HCT116 (cell line): ENCODE results near the gene TIGIT. TPM values are rescaled to one million over a fixed set of nuclear protein-coding genes. Genes with fewer than 3 reads are reported as not detected.

Source experiments
- ATAC-seq: fragments of 200-7000 bp; cut with Tn5 transposase; 2 replicates; pipeline ENCODE4 v1.9.1; 2020; ENCODE audit warnings: mild to moderate bottlenecking, moderate library complexity
- BruUV-seq: library from RNA; stranded (reverse); fragments of 400-500 nt; replicated peaks from 2 replicates; lab custom pipeline; 2021; lab: Mats Ljungman, UMichigan
- CTCF ChIA-PET: fragments of 300-600 bp; sonication (Branson Sonifier 250); formaldehyde crosslinking; loops from one replicate; lab custom pipeline; 2021; ENCODE audit warnings: antibody characterized with exemption; lab: Charles Lee
- POLR2A ChIA-PET: fragments of 300-600, 350-600 bp; sonication (Branson Sonifier 250); formaldehyde crosslinking; loops from one replicate; lab custom pipeline; 2021; ENCODE audit warnings: antibody characterized with exemption; lab: Charles Lee
- RAD21 ChIA-PET, 2 experiments: fragments of 300-600 bp; sonication (Branson Sonifier 250); formaldehyde crosslinking; loops; one replicate each; lab custom pipeline; 2023; ENCODE audit warnings: low total read pairs in 2 of 2; ENCODE audit not compliant: uncharacterized antibody in 2 of 2, unreplicated experiment in 2 of 2, low non-redundant PET in 1 of 2; lab: Charles Lee
- DNase-seq: peaks from one replicate; pipeline ENCODE4 v3.0.0-alpha.2; 2010; ENCODE audit warnings: low read depth, low spot score
- H2AFZ ChIP-seq: fragments of 200-600 bp; shearing (Covaris generic), sonication (generic); 2 replicates; pipeline ENCODE4 v1.6.1; 2017; ENCODE audit warnings: low read depth, mixed run types, mixed read lengths, antibody characterized with exemption, low read length; ENCODE audit not compliant: poor library complexity, severe bottlenecking
- H3K27ac ChIP-seq: 2 replicates; pipeline ENCODE4 v1.5.1; 2012; ENCODE audit warnings: low read depth, low read length
- H3K27me3 ChIP-seq: fragments of 200-600 bp; sonication (generic); 2 replicates; pipeline ENCODE4 v1.6.1; 2016; ENCODE audit warnings: mixed run types, low read length, mixed read lengths; ENCODE audit not compliant: insufficient read depth
- H3K36me3 ChIP-seq, 2 experiments: fragments of 200-500 bp in 1 of 2; fragments of 200-600 bp in 1 of 2; sonication (Bioruptor generic) in 1 of 2; sonication (generic) in 1 of 2; 2 replicates each; pipeline versions ENCODE4 v1.5.1 to v1.6.1; 2014 to 2016; ENCODE audit warnings: low read length in 2 of 2, inconsistent platforms in 1 of 2, mixed read lengths in 1 of 2, mixed run types in 1 of 2; ENCODE audit not compliant: insufficient read depth in 2 of 2, control insufficient read depth in 1 of 2
- H3K4me1 ChIP-seq, 2 experiments: fragments of 200-600 bp in 1 of 2; sonication (generic) in 1 of 2; 2 replicates each; pipeline versions ENCODE4 v1.5.1 to v1.6.1; 2012 to 2017; ENCODE audit warnings: low read length in 2 of 2, inconsistent platforms in 1 of 2, mild to moderate bottlenecking in 1 of 2, mixed read lengths in 1 of 2, mixed run types in 1 of 2, moderate library complexity in 1 of 2; ENCODE audit not compliant: insufficient read depth in 2 of 2, control insufficient read depth in 1 of 2
- H3K4me2 ChIP-seq: fragments of 200-600 bp; sonication (generic); 2 replicates; pipeline ENCODE4 v1.6.1; 2017; ENCODE audit warnings: mixed run types, low read length, mixed read lengths
- H3K4me3 ChIP-seq, 2 experiments: fragments of 200-600 bp in 1 of 2; sonication (generic) in 1 of 2; replicated peaks in 1 of 2; 2 replicates each; pipeline ENCODE4 v1.5.1; 2011 to 2016; ENCODE audit warnings: low read length in 2 of 2, control low read depth in 1 of 2, low read depth in 1 of 2, mild to moderate bottlenecking in 1 of 2, mixed read lengths in 1 of 2, mixed run types in 1 of 2
- H3K79me2 ChIP-seq: fragments of 200-600 bp; sonication (generic); 2 replicates; pipeline ENCODE4 v1.6.1; 2017; ENCODE audit warnings: mild to moderate bottlenecking, mixed run types, low read length, moderate library complexity, mixed read lengths; ENCODE audit not compliant: insufficient read depth
- H3K9ac ChIP-seq: fragments of 200-600 bp; sonication (generic); 2 replicates; pipeline ENCODE4 v1.6.1; 2016; ENCODE audit warnings: low read length, mixed read lengths
- H3K9me2 ChIP-seq: fragments of 200-600 bp; sonication (generic), shearing (Covaris generic); 2 replicates; pipeline ENCODE4 v1.6.1; 2017; ENCODE audit warnings: mixed run types, mild to moderate bottlenecking, moderate library complexity; ENCODE audit not compliant: insufficient read depth
- H3K9me3 ChIP-seq, 2 experiments: fragments of 200-500 bp in 1 of 2; fragments of 200-600 bp in 1 of 2; sonication (Bioruptor generic) in 1 of 2; sonication (generic) in 1 of 2; 2 replicates each; pipeline ENCODE4 v1.6.1; 2014 to 2017; ENCODE audit warnings: low read length in 2 of 2, mixed read lengths in 2 of 2, inconsistent platforms in 1 of 2, low read depth in 1 of 2, mild to moderate bottlenecking in 1 of 2, mixed run types in 1 of 2, moderate library complexity in 1 of 2; ENCODE audit not compliant: control insufficient read depth in 1 of 2, insufficient read depth in 1 of 2
- H4K20me1 ChIP-seq: fragments of 200-600 bp; sonication (generic), shearing (Covaris generic); 2 replicates; pipeline ENCODE4 v1.6.1; 2017; ENCODE audit warnings: mixed run types, mild to moderate bottlenecking, moderate library complexity; ENCODE audit not compliant: insufficient read depth
- CBX3 ChIP-seq: IDR thresholded peaks from 2 replicates; pipeline ENCODE4 v1.6.1; 2012; ENCODE audit warnings: low read depth
- CEBPB ChIP-seq: IDR thresholded peaks from 2 replicates; pipeline ENCODE4 v1.6.1; 2012; ENCODE audit warnings: low read depth
- ELF1 ChIP-seq: IDR thresholded peaks from 2 replicates; pipeline ENCODE4 v1.6.1; 2012; ENCODE audit warnings: low read depth, borderline replicate concordance
- EZH2 ChIP-seq: fragments of 200-600 bp; sonication (generic); IDR thresholded peaks from 2 replicates; pipeline ENCODE4 v1.6.1; 2017; ENCODE audit warnings: antibody characterized with exemption, mixed run types
- EZH2phosphoT487 ChIP-seq: fragments of 200-600 bp; IDR thresholded peaks from 2 replicates; pipeline ENCODE4 v1.6.1; 2018; ENCODE audit warnings: antibody characterized with exemption, borderline replicate concordance
- JUND ChIP-seq: IDR thresholded peaks from 2 replicates; pipeline ENCODE4 v1.6.1; 2012
- MAX ChIP-seq: IDR thresholded peaks from 2 replicates; pipeline ENCODE4 v1.6.1; 2012
- POLR2A ChIP-seq: IDR thresholded peaks from 2 replicates; pipeline ENCODE4 v1.7.0; 2011; ENCODE audit warnings: borderline replicate concordance; ENCODE audit not compliant: insufficient read depth, insufficient read length; ENCODE audit errors: extremely low read depth
- POLR2AphosphoS5 ChIP-seq: IDR thresholded peaks from 2 replicates; pipeline ENCODE4 v1.6.1; 2011; ENCODE audit warnings: mild to moderate bottlenecking, low read depth, low read length, moderate library complexity
- SIN3A ChIP-seq: IDR thresholded peaks from 2 replicates; pipeline ENCODE4 v1.6.1; 2012; ENCODE audit warnings: low read depth
- SP1 ChIP-seq: IDR thresholded peaks from 2 replicates; pipeline ENCODE4 v1.6.1; 2012; ENCODE audit warnings: low read depth
- SRF ChIP-seq: IDR thresholded peaks from 2 replicates; pipeline ENCODE4 v1.6.1; 2012; ENCODE audit warnings: low read depth
- TCF7L2 ChIP-seq: IDR thresholded peaks from 2 replicates; pipeline ENCODE4 v1.7.0; 2011; ENCODE audit warnings: borderline replicate concordance, inconsistent platforms; ENCODE audit not compliant: insufficient read depth, insufficient read length; ENCODE audit errors: extremely low read depth
- YY1 ChIP-seq: IDR thresholded peaks from 2 replicates; pipeline ENCODE4 v1.6.1; 2011; ENCODE audit warnings: low read length, low read depth, moderate library complexity, mild to moderate bottlenecking; ENCODE audit not compliant: insufficient replicate concordance; ENCODE audit errors: extremely low read depth
- ZFX ChIP-seq: fragments of 450-650 bp; IDR thresholded peaks from 2 replicates; pipeline ENCODE4 v1.6.1; 2017
- ZNF274 ChIP-seq: fragments of 200-500 bp; sonication (Bioruptor generic); IDR thresholded peaks from 2 replicates; pipeline ENCODE4 v1.6.1; 2014; ENCODE audit warnings: mild to moderate bottlenecking, low read depth, low read length, inconsistent platforms
- intact Hi-C: fragments of 100-400 bp; cut with micrococcal nuclease; formaldehyde crosslinking; loops from 2 replicates; pipeline ENCODE4 v1.10.0; 2022
- total RNA-seq: library from RNA; stranded (reverse); gene quantifications from one replicate; pipeline ENCODE4 v1.2.1, GENCODE V29; 2021; ENCODE audit not compliant: unreplicated experiment
- TF ChIP-seq, protein P1 (sequence below): IDR thresholded peaks from 2 replicates; pipeline ENCODE4 v1.6.1; 2011; ENCODE audit warnings: mild to moderate bottlenecking, low read length, moderate library complexity; ENCODE audit not compliant: insufficient replicate concordance; ENCODE audit errors: extremely low read depth
- TF ChIP-seq, protein P2 (sequence below): IDR thresholded peaks from 2 replicates; pipeline ENCODE4 v1.6.1; 2012; ENCODE audit warnings: low read depth
- TF ChIP-seq, protein P3 (sequence below): IDR thresholded peaks from 2 replicates; pipeline ENCODE4 v1.6.1; 2012
- TF ChIP-seq, protein P4 (sequence below), 3 experiments: fragments of 200-600 bp in 1 of 3; sonication (generic) in 1 of 3; IDR thresholded peaks in 2 of 3; conservative IDR thresholded peaks in 1 of 3; 2 replicates each; pipeline ENCODE4 v1.5.1; 2012 to 2017; ENCODE audit warnings: low read depth in 2 of 3, low read length in 2 of 3, antibody characterized with exemption in 1 of 3, borderline replicate concordance in 1 of 3, control low read depth in 1 of 3, mild to moderate bottlenecking in 1 of 3, mixed read lengths in 1 of 3, mixed run types in 1 of 3, moderate library complexity in 1 of 3; ENCODE audit not compliant: insufficient read depth in 1 of 3

The TIGIT gene
- total RNA-seq, 1 experiment from 2014 or later, result 0.07 TPM

GRCh38 chr3:114333923-114334240 lies 40.1 kb downstream of the TIGIT start:
- CTCF ChIA-PET, result interaction anchor here (0.6 to 1.5 kb wide), 2 partner anchors 29 to 43 kb away, joined by 3 read pairs; no protein-coding TSS in a partner anchor
- intact Hi-C loops, result no loop called here
- Histone ChIP-seq H3K9me3 (no peaks in the 10 kb centered on the region), H3K4me2 (no peak overlapping the region), H3K36me3 (peaks cover 3 to 40% of the 10 kb centered on the region in 2 experiments; a peak in 3 of 4 replicates), H2AFZ (no peak overlapping the region), H4K20me1 (no peaks in the 10 kb centered on the region), H3K4me1 (no peaks in the 10 kb centered on the region), H3K9ac (no peak overlapping the region), H3K79me2 (peaks cover 13% of the 10 kb centered on the region; the same call in 1 of the 2 replicates), H3K4me3 (no peak overlapping the region), H3K9me2 (no peaks in the 10 kb centered on the region), H3K27ac (no peak overlapping the region), H3K27me3 (no peaks in the 10 kb centered on the region)
- BruUV-seq, result no TSS peak
- POLR2A ChIA-PET, result no interaction called here
- RAD21 ChIA-PET, result no interaction called here
- ATAC-seq (no peak), DNase-seq (no peak)
- TF ChIP-seq, protein P1, sequence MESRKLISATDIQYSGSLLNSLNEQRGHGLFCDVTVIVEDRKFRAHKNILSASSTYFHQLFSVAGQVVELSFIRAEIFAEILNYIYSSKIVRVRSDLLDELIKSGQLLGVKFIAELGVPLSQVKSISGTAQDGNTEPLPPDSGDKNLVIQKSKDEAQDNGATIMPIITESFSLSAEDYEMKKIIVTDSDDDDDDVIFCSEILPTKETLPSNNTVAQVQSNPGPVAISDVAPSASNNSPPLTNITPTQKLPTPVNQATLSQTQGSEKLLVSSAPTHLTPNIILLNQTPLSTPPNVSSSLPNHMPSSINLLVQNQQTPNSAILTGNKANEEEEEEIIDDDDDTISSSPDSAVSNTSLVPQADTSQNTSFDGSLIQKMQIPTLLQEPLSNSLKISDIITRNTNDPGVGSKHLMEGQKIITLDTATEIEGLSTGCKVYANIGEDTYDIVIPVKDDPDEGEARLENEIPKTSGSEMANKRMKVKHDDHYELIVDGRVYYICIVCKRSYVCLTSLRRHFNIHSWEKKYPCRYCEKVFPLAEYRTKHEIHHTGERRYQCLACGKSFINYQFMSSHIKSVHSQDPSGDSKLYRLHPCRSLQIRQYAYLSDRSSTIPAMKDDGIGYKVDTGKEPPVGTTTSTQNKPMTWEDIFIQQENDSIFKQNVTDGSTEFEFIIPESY, result no peak
- TF ChIP-seq YY1, result no peak
- TF ChIP-seq, protein P2, sequence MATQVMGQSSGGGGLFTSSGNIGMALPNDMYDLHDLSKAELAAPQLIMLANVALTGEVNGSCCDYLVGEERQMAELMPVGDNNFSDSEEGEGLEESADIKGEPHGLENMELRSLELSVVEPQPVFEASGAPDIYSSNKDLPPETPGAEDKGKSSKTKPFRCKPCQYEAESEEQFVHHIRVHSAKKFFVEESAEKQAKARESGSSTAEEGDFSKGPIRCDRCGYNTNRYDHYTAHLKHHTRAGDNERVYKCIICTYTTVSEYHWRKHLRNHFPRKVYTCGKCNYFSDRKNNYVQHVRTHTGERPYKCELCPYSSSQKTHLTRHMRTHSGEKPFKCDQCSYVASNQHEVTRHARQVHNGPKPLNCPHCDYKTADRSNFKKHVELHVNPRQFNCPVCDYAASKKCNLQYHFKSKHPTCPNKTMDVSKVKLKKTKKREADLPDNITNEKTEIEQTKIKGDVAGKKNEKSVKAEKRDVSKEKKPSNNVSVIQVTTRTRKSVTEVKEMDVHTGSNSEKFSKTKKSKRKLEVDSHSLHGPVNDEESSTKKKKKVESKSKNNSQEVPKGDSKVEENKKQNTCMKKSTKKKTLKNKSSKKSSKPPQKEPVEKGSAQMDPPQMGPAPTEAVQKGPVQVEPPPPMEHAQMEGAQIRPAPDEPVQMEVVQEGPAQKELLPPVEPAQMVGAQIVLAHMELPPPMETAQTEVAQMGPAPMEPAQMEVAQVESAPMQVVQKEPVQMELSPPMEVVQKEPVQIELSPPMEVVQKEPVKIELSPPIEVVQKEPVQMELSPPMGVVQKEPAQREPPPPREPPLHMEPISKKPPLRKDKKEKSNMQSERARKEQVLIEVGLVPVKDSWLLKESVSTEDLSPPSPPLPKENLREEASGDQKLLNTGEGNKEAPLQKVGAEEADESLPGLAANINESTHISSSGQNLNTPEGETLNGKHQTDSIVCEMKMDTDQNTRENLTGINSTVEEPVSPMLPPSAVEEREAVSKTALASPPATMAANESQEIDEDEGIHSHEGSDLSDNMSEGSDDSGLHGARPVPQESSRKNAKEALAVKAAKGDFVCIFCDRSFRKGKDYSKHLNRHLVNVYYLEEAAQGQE, result no peak
- no peak for TF ChIP-seq EZH2
- no peak for TF ChIP-seq MAX
- no peak for TF ChIP-seq POLR2A
- TF ChIP-seq ZFX, result no peak
- TF ChIP-seq ELF1, result no peak
- TF ChIP-seq SRF, result no peak
- no peak for TF ChIP-seq CEBPB
- TF ChIP-seq, protein P3, sequence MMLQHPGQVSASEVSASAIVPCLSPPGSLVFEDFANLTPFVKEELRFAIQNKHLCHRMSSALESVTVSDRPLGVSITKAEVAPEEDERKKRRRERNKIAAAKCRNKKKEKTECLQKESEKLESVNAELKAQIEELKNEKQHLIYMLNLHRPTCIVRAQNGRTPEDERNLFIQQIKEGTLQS, result no peak
- TF ChIP-seq POLR2AphosphoS5, result no peak
- no peak for TF ChIP-seq ZNF274
- TF ChIP-seq EZH2phosphoT487, result no peak
- no peak for TF ChIP-seq JUND
- no peak for TF ChIP-seq CBX3
- no peak for TF ChIP-seq TCF7L2
- TF ChIP-seq, protein P4, sequence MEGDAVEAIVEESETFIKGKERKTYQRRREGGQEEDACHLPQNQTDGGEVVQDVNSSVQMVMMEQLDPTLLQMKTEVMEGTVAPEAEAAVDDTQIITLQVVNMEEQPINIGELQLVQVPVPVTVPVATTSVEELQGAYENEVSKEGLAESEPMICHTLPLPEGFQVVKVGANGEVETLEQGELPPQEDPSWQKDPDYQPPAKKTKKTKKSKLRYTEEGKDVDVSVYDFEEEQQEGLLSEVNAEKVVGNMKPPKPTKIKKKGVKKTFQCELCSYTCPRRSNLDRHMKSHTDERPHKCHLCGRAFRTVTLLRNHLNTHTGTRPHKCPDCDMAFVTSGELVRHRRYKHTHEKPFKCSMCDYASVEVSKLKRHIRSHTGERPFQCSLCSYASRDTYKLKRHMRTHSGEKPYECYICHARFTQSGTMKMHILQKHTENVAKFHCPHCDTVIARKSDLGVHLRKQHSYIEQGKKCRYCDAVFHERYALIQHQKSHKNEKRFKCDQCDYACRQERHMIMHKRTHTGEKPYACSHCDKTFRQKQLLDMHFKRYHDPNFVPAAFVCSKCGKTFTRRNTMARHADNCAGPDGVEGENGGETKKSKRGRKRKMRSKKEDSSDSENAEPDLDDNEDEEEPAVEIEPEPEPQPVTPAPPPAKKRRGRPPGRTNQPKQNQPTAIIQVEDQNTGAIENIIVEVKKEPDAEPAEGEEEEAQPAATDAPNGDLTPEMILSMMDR (IDR thresholded peaks at IDR 0.05 in 2 of 3, conservative IDR thresholded peaks at IDR 0.05 in 1 of 3; ENCODE audit: borderline replicate concordance in 1 of 3, insufficient read depth in 1 of 3, low read depth in 2 of 3, low read length in 2 of 3), result no peak
- no peak for TF ChIP-seq SIN3A
- TF ChIP-seq SP1, result no peak
